HG03575 (cell line): ENCODE measurements around the gene HRAS.

ENCODE experiments used
- ATAC-seq: cut with Tn5 transposase; IDR thresholded peaks from one replicate; pipeline ENCODE4 v1.9.1; 2021; ENCODE audit not compliant: unreplicated experiment, insufficient number of reproducible peaks, low FRiP score; ENCODE audit errors: extremely low read depth

The HRAS gene

GRCh38 chr11:555780-556661 lies 20.6 kb upstream of the HRAS start:
- ATAC-seq = no peak

- ATAC-seq = no peak
These were observed 19.9 kb upstream of the HRAS start for GRCh38 chr11:555227-555779.

GRCh38 chr11:554428-555226 lies 19.3 kb upstream of the HRAS start:
- no peak for ATAC-seq

- ATAC-seq = no peak
These were observed 18.6 kb upstream of the HRAS start for GRCh38 chr11:553988-554340.

GRCh38 chr11:553083-553987 lies 18.0 kb upstream of the HRAS start:
- ATAC-seq = no peak

GRCh38 chr11:551596-551995 lies 16.2 kb upstream of the HRAS start:
- no peak for ATAC-seq

GRCh38 chr11:551131-551530 lies 15.8 kb upstream of the HRAS start:
- ATAC-seq = no peak

- ATAC-seq = no peak
These were observed 15.3 kb upstream of the HRAS start for GRCh38 chr11:550746-551085.

GRCh38 chr11:550021-550745 lies 14.8 kb upstream of the HRAS start:
- no peak for ATAC-seq

GRCh38 chr11:548700-549603 lies 13.6 kb upstream of the HRAS start:
- no peak for ATAC-seq

- no peak for ATAC-seq
These were observed 9.8 kb upstream of the HRAS start for GRCh38 chr11:545171-545570.

GRCh38 chr11:544817-545166 lies 9.4 kb upstream of the HRAS start:
- no peak for ATAC-seq

- ATAC-seq = no peak
These were observed 6.1 kb upstream of the HRAS start for GRCh38 chr11:541433-541885.

- no peak for ATAC-seq
These were observed 5.4 kb upstream of the HRAS start for GRCh38 chr11:540583-541432.

GRCh38 chr11:539971-540481 lies 4.7 kb upstream of the HRAS start:
- ATAC-seq = no peak

- ATAC-seq = no peak
These were observed 3.2 kb upstream of the HRAS start for GRCh38 chr11:538431-539051.
